KOPT-K1 (cell line): Measurements from ENCODE around the gene CD300H.

Source experiments
- H3K27ac ChIP-seq: fragments of 200-600 bp; sonication (generic); 2 replicates; pipeline ENCODE4 v1.5.1; 2016; ENCODE audit warnings: antibody characterized with exemption, mild to moderate bottlenecking, low read depth, low read length; ENCODE audit not compliant: poor library complexity, severe bottlenecking
- H3K36me3 ChIP-seq: fragments of 200-600 bp; sonication (generic); 2 replicates; pipeline ENCODE4 v1.5.1; 2017; ENCODE audit warnings: antibody characterized with exemption, mild to moderate bottlenecking, low read length, moderate library complexity; ENCODE audit not compliant: insufficient read depth
- H3K9me3 ChIP-seq: fragments of 200-600 bp; sonication (generic); 2 replicates; pipeline ENCODE4 v1.5.1; 2017; ENCODE audit warnings: antibody characterized with exemption, low read length, mild to moderate bottlenecking; ENCODE audit not compliant: insufficient read depth, poor library complexity, severe bottlenecking

Gene CD300H

DNA sequence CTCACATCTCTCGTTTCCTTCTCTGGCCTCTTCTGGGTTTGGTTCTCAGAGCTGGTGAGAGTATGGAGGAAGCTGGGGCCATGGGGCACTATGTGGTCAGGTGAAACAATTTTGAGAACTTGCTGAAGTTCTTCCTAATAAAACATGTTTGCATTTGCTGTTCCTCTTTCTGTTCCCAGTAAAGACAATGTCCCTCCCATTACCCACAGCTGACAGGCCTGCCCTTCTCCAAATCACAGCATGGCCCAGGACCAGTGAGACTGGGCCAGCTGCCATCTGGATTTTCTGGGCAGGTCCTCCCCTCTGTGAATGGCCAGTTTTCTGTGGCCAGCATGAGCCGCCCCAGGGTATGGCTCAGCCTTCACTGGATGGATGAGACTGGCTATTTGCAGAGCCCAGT lies at the start of gene CD300H:
TSS of gene CD300H (minus strand) at position 113 of the 400 bp plus-strand sequence.
- Histone ChIP-seq H3K36me3 (no peaks in the 10 kb centered on the region), H3K9me3 (no peaks in the 10 kb centered on the region), H3K27ac (no peak within 1 kb of the TSS)

DNA sequence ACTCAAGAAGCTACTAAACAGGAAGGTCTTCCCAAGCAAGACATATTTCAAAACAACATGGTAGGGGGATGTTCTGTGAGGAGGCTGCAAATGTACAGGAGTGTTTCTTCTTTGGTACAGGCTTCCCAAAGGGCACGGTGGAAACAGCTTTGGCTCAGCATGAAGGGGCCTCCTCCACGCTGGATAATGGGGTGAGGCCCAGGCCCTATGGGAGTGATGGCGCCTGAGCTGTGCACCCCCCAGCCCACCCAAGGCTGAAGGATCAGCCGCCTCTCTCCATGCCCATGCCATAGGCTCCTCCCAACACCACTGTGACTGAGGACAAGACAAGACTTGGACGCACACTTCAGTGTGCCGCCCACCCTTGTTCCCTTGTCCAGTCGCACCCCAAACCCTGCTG lies 49.4 kb upstream of the CD300H start:
- Histone ChIP-seq H3K9me3 (no peaks in the 10 kb centered on the region), H3K36me3 (no peaks in the 10 kb centered on the region), H3K27ac (no peak overlapping the region)

DNA sequence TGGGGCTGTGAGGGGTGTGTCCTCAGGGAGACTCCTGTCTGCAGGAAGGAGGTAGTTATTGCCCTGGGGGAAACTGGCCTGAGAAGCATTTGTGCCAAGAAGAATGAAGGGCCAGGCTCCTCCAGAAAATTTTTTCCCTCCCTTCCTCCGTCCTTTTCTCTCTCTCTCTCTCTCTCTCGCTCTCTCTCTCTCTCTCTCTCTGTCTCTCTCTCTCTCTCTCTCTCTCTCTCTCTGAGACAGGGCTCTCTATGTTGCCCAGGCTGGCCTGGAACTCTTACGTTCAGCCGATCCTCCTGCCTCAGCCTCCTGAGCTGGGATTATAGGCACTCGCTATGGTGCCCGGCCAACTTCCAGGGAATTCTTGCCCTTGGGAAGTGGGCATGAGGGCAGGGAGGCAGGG lies 44.7 kb upstream of the CD300H start:
- no peak overlapping the region for H3K27ac ChIP-seq
- no peaks in the 10 kb centered on the region for H3K36me3 ChIP-seq

DNA sequence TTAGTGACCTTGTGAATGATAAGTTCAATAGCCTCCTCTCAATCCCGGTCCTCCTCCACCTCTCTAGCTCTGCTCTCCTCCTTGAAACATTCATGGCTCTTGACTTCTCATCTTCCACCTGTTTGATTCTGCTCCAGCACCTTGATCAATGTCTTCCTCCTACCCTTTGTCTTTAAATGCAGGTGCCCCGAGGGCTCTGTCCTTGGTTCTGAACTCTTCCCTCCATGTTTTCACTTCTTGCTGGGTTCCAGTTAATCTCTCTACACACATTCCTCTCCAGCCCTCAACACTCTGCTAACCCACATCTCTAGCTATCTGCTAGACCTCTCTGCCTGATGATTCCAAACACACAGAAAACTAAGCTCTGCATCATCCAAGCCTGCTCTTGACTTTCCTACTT lies 42.8 kb upstream of the CD300H start:
- Histone ChIP-seq H3K36me3 (no peaks in the 10 kb centered on the region), H3K9me3 (no peaks in the 10 kb centered on the region)

More for the DNA sequence above, 44.7 kb upstream of the CD300H start:
- H3K9me3 ChIP-seq, result no peaks in the 10 kb centered on the region

DNA sequence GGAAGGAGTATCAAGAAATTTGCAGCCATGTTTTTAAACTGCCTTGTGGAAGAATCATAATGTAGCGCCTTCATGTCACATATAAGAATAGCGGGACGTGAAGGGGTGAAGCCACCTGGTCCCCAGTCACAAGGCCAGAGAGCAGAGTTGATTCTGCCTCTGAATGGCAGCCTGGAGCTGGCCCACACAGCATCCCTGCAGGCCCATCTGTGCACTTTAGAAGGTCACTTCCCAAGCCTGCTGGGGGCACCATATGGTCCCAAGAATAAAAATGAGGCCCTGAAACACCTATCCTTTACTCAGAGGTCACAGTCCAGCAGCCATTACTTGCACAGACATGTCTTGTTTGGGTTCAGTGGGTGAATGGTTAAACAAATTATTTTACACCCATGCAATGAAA lies 41.2 kb upstream of the CD300H start:
- Histone ChIP-seq H3K27ac (no peak overlapping the region), H3K9me3 (no peaks in the 10 kb centered on the region), H3K36me3 (no peaks in the 10 kb centered on the region)

More for the DNA sequence above, 42.8 kb upstream of the CD300H start:
- no peak overlapping the region for H3K27ac ChIP-seq

DNA sequence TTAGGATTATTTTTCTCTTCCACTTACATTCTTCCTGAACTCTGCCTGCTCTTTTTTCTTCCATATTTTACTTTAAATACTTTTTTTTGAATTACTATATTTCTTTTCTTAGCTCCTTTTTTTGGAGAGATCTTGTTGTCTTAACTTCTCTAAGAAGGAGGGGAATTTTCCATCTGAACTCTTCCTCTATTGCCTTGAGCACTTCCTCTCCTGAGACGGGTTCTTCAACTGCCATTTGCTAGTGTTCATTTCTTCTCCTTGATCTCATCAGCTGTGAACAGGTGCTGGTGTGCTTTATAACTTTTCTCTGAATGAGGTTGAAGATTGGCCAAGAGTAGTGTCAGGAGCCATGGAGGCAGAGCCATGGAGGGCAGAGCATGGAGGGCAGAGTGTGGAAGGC lies 39.9 kb upstream of the CD300H start:
- Histone ChIP-seq H3K27ac (no peak overlapping the region), H3K36me3 (no peaks in the 10 kb centered on the region), H3K9me3 (no peaks in the 10 kb centered on the region)

DNA sequence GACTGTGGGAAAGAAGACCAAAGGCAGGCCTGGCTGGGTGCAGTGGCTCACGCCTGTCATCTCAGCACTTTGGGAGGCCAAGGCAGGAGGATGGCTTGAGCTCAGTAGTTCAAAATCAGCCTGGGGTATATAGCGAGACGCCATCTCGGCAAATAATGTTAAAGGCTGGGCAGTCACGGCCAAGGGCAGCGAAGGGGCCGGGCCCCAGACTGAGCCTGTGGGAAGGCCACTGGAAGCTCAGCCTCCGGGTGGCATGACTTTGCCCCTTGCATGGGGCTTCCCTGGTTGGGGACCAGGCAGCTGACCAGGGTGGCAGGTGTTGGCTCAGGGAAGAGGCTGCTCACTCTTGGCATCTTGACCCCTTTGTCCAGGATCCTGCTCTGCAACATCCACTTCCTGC lies 38.7 kb upstream of the CD300H start:
- no peak overlapping the region for H3K27ac ChIP-seq
- H3K36me3 ChIP-seq, result no peaks in the 10 kb centered on the region
- H3K9me3 ChIP-seq, result no peaks in the 10 kb centered on the region

DNA sequence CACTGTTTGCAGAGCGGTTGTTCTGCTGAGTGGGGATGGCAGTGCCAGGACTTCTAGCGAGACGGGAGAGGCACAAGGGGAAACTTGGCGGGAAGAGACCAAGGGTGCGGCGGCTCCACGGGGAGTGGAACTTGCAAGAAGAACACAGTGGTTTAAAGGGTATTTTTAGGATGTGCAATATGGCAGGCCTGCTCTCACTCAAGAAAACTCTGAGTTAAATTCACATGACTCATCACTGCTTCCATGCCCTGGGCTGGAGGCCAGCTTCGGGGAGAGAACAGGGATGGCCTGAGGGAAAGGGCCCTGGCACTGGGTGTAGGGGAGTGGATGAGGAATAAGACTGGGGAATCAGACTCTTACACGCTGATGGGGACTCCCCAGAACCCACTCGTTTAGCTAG lies 38.1 kb upstream of the CD300H start:
- Histone ChIP-seq H3K36me3 (no peaks in the 10 kb centered on the region), H3K9me3 (no peaks in the 10 kb centered on the region), H3K27ac (no peak overlapping the region)

DNA sequence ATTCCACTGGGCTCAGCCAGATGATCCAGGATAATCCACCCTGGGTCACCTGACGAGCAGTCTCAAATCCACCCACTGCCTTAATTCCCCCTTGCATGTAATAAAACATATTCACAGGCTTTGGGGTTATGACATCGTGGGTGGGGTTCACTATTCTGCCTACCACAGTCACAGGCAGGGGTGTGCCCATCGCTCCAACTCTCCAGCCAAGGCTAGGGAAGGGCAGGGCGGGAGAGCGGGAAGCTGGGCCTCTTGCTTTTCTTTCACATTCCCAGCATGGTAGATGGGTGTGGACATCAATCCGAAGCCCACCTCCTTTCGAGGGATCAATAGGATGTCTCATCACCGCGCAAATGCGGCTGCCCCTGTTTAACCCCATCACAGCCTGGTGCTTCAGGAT lies 37.5 kb upstream of the CD300H start:
- no peak overlapping the region for H3K27ac ChIP-seq
- no peaks in the 10 kb centered on the region for H3K9me3 ChIP-seq
- no peaks in the 10 kb centered on the region for H3K36me3 ChIP-seq

DNA sequence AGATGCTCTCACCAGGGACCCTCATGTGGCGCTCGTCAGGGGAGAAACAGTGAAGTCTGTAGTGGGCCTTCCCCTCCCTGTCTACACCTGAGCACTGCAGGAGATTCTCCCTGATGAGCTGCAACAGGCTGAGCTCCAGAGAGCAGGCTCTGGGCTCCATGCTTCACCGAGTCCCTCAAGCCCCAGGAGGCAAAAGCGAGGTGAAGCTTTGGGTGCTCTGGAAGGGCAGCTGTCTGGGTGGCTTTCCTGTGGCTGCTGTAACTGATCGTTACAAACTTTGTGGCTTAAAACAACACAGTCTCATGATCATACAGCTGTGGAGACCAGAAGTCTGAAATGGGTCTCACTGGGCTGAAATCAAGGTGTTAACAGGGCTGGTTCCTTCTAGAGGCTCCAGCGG lies 36.9 kb upstream of the CD300H start:
- Histone ChIP-seq H3K27ac (no peak overlapping the region), H3K36me3 (no peaks in the 10 kb centered on the region), H3K9me3 (no peaks in the 10 kb centered on the region)

DNA sequence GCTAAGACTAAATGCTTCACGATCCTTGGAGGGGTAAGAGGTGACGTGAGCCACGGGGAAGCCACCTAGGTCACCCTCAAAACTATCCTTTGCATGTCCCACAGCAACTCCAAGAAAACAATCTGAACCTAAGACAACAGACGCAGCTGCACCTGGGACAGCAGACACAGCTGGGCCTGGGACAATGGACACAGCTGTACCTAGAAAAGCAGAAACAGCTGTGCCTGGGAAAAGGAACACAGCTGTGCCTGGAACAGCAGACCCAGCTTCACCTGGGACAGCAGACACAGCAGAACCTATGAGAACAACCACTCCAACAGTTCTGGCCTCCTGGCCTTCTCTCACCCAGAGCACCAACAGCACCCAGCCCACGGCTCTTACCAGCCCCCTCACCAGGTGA lies 36.4 kb upstream of the CD300H start:
- no peaks in the 10 kb centered on the region for H3K36me3 ChIP-seq
- H3K9me3 ChIP-seq, result no peaks in the 10 kb centered on the region
- no peak overlapping the region for H3K27ac ChIP-seq

DNA sequence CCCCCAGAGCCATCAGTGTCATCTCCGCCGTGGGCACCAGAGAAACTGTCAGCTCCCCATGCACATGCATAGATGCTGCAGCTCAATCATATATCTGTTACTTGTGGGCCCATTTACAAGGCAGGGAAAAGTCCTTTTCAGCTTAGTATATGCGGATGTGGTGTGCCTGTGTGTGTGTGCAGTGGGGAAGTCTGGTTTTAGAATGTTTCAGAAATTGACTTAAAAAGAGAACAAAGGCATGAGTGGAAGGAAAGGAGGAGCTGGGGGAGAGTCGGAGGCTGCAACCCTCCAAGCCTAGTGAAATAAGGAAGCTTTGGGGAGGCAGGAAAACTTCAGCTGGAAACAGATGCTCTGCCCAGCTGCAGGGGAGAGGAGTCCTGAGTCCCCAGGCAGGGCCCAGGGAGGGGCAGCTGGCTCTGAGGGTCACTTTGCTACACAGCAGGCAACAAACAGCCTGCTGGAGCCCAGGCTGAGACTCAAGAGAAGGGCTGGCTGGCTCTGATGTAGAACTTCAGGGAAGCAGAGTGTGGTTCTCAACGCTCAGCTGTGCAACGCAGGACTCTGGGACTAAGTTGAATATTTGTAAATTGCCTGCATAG lies 35.8 kb upstream of the CD300H start:
- no peaks in the 10 kb centered on the region for H3K9me3 ChIP-seq
- H3K36me3 ChIP-seq, result no peaks in the 10 kb centered on the region
- H3K27ac ChIP-seq, result no peak overlapping the region

DNA sequence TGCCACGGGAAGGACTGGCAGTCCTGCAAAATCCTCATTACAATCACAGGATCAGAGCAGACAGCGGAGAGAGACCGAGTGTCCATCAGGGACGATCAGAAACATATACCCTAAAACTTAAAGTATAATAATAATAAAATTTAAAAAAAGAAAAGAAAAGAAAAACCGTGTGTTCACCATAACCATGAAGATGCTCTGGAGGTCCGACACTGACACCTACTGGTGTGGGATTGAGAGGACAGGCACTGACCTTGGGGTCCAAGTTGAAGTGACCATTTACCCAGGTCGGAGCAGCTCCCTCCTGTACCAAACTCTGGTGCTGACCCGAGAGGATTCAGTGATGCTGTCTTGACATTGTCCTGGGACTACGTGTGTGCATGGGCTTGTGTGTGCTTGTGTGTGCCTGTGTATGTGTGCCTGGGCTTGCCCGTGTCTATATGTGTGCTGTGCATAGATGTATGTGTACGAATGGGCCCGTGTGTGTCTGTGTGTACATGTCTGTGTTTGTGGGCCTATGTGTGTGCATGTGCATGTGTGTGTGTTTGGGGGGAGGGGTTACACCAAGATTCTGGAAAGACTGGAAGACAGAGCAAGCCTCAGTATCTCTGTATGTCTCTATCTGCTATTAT lies 34.7 kb upstream of the CD300H start:
- Histone ChIP-seq H3K36me3 (no peaks in the 10 kb centered on the region), H3K27ac (no peak overlapping the region), H3K9me3 (no peaks in the 10 kb centered on the region)

DNA sequence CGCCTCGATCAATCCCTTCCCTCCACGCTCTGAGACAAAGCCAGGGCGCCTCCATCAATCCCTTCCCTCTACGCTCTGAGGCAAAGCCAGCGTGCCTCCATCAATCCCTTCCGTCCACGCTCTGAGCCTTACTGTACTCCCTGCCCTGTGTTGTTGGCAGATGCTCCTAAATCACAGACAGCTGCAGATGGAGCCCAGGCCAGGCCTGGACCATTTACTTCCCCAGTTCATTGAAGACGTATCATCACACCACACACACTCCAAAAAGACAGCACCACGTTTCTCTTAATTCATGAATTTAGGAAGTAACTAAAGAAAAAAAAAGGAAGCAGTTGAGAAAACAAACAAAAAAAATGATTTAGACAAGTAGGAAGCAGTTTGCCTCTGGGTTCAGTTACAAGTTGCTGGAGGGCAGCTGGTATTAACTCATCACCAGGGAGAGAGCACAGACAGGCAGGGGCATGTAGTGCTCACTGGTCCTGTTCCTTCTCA lies 32.2 kb upstream of the CD300H start:
- no peak overlapping the region for H3K27ac ChIP-seq
- H3K36me3 ChIP-seq, result no peaks in the 10 kb centered on the region
- H3K9me3 ChIP-seq, result no peaks in the 10 kb centered on the region

DNA sequence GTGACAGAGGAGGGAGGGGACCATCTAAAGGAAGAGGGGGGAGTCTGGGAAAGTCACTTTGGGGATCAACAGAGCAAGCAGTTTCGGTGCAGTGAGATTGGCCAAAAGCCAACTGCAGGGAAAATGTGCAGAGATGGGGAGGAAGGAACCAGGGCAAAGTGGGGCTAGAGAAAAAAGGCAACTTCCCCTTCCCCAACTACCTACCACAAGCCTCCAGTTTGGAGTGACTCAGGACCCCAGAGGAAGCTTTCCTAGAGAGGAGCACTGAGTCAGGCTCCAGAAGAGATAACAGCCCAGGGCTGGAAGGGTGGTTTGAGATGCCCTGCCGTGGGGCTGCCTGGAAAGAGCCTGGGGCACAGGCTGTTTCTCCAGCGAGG lies 31.7 kb upstream of the CD300H start:
- H3K27ac ChIP-seq, result no peak overlapping the region

DNA sequence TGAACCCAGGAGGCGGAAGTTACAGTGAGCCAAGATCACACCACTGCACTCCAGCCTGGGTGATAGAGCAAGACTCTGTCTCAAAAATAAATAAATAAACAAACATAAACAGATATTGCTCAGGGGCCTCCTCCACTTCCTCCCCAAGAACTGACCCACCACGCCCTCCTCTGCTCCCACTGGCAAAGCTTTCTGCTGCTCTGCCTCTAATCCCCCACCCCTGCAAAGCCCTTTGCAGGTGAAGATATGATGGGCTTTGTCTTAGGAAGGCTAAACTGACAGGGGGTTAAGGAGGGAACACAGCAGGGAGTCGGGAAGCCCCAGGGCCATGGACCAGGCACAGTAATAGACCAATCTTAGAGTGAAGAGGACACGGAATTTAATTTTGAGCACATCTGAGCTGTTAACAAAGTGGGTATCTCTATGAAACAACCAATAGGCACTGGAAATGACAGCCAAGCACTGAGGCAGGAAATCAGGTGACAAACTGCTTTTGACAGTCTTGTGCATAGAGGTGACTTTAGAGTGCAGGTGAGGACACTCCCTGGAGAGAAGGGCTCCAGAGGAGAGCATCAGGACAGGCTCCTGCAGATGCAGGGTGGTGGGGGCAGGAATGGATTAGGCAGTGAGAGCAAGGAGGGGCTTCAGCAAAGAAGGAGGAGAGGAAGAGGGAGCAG lies 31.2 kb upstream of the CD300H start:
- no peaks in the 10 kb centered on the region for H3K36me3 ChIP-seq
- no peak overlapping the region for H3K27ac ChIP-seq
- no peaks in the 10 kb centered on the region for H3K9me3 ChIP-seq

More for the DNA sequence above, 31.7 kb upstream of the CD300H start:
- Histone ChIP-seq H3K36me3 (no peaks in the 10 kb centered on the region), H3K9me3 (no peaks in the 10 kb centered on the region)
